Mesodermal cell (in vitro differentiated cells): ENCODE results near the gene ITPRIP. TPM values are rescaled to one million over a fixed set of nuclear protein-coding genes. Genes with fewer than 3 reads are reported as not detected.

Source experiments
- H3K27ac ChIP-seq: 2 replicates; pipeline ENCODE4 v1.7.0; 2013; ENCODE audit warnings: mild to moderate bottlenecking, low read depth, low read length, moderate library complexity; ENCODE audit not compliant: severe bottlenecking
- H3K36me3 ChIP-seq: 2 replicates; pipeline ENCODE4 v1.7.1; 2013; ENCODE audit warnings: mild to moderate bottlenecking, low read length, moderate library complexity; ENCODE audit not compliant: control insufficient read depth, insufficient read depth
- H3K4me1 ChIP-seq: one replicate; pipeline ENCODE4 v1.7.1; 2013; ENCODE audit warnings: mild to moderate bottlenecking, low read length; ENCODE audit not compliant: insufficient read depth, control insufficient read depth, poor library complexity, severe bottlenecking
- H3K4me3 ChIP-seq: 2 replicates; pipeline ENCODE4 v1.7.0; 2013; ENCODE audit warnings: low read length, control low read depth, mild to moderate bottlenecking; ENCODE audit not compliant: insufficient read depth, poor library complexity, severe bottlenecking; ENCODE audit errors: extremely low read depth
- H3K9me3 ChIP-seq: 2 replicates; pipeline ENCODE4 v1.7.1; 2013; ENCODE audit warnings: mild to moderate bottlenecking, low read length, moderate library complexity; ENCODE audit not compliant: control insufficient read depth
- WGBS, 2 experiments: methylation state at CpG; one replicate each; pipeline ENCODE4 v1.1.5; 2013; ENCODE audit warnings: missing lambda C conversion rate in 2 of 2; ENCODE audit not compliant: insufficient coverage in 2 of 2; 5-methylcytosine and 5-hydroxymethylcytosine counted together
- polyA plus RNA-seq, 2 experiments: library from polyadenylated mRNA; stranded (reverse); fragments of 50-300 nt; gene quantifications; one replicate each; pipeline ENCODE4 v1.2.3, GENCODE V29; 2013

Gene ITPRIP, protein sequence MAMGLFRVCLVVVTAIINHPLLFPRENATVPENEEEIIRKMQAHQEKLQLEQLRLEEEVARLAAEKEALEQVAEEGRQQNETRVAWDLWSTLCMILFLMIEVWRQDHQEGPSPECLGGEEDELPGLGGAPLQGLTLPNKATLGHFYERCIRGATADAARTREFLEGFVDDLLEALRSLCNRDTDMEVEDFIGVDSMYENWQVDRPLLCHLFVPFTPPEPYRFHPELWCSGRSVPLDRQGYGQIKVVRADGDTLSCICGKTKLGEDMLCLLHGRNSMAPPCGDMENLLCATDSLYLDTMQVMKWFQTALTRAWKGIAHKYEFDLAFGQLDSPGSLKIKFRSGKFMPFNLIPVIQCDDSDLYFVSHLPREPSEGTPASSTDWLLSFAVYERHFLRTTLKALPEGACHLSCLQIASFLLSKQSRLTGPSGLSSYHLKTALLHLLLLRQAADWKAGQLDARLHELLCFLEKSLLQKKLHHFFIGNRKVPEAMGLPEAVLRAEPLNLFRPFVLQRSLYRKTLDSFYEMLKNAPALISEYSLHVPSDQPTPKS
- polyA plus RNA-seq (2013, experiment 1 of 2): 20.3 TPM
- 18.3 TPM for polyA plus RNA-seq (2013, experiment 2 of 2)

GRCh38 chr10:104337985-104338735, at the start of gene ITPRIP:
Gene ITPRIP (minus strand): TSS chr10:104338465. CDS start chr10:104316051, 22,414 bp downstream.
- no peaks in the 10 kb centered on the region for H3K9me3 ChIP-seq
- 0 to 1% methylated on average over 43 to 63 of the region's 70 CpGs for WGBS, 2 experiments
- H3K4me1 ChIP-seq: peaks cover 33% of the 10 kb centered on the region
- H3K4me3 ChIP-seq: peak within 1 kb of the TSS; percentile 83
- peaks cover 11% of the 10 kb centered on the region for H3K36me3 ChIP-seq
- H3K27ac ChIP-seq: peak within 1 kb of the TSS; percentile 94

DNA sequence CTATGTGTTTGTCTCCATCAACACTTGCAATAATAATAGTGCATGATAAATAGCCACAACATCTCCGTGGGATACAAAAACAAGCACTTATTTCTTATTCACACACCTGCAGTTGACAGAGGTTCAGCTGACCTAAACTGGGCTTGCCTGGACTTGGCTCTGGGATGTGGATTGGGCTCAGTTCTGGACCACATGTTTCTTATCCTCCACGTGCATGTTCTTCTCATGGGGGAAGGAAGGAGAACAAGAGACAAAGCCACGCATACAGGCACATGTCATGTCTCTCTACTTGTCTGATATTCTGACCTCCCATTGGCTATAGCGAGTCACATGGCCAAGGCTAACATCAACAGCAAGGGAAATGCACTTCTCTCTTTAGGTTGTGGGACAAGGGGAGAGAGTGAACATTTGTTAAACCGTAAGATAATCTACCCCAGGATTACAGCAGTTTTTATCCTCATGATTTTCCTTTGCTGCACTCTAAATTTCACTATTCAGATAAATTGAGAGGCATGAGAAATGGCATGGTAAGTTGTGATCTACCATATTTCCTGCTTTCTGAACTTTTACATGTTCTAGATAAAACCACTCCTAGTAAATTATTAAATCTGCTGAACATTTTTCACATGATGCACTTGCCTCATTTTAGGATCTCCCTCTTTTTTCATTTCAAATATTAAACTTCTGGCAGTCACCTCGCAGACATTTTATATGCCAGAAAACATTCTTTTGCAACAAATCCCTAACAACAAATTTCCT, 49.0 kb upstream of the ITPRIP start:
- Histone ChIP-seq H3K4me3 (no peak overlapping the region), H3K36me3 (no peaks in the 10 kb centered on the region), H3K27ac (no peak overlapping the region), H3K9me3 (no peaks in the 10 kb centered on the region), H3K4me1 (peaks cover 10% of the 10 kb centered on the region)
- WGBS, 2 experiments: 73 to 95% methylated on average over 2 to 4 of the region's 6 CpGs

GRCh38 chr10:104380336-104380735, 42.1 kb upstream of the ITPRIP start:
- H3K4me1 ChIP-seq: peaks cover 4% of the 10 kb centered on the region
- no peaks in the 10 kb centered on the region for H3K9me3 ChIP-seq
- H3K27ac ChIP-seq: no peak overlapping the region
- H3K4me3 ChIP-seq: no peak overlapping the region
- WGBS, 2 experiments: 91 to 100% methylated on average over 1 to 3 of the region's 4 CpGs
- H3K36me3 ChIP-seq: no peaks in the 10 kb centered on the region

GRCh38 chr10:104376784-104377300, 38.6 kb upstream of the ITPRIP start:
- Histone ChIP-seq H3K4me3 (no peak overlapping the region), H3K36me3 (no peaks in the 10 kb centered on the region), H3K27ac (no peak overlapping the region), H3K9me3 (no peaks in the 10 kb centered on the region), H3K4me1 (no peaks in the 10 kb centered on the region)
- 40 to 90% methylated on average over 1 to 2 of the region's 4 CpGs for WGBS, 2 experiments

DNA sequence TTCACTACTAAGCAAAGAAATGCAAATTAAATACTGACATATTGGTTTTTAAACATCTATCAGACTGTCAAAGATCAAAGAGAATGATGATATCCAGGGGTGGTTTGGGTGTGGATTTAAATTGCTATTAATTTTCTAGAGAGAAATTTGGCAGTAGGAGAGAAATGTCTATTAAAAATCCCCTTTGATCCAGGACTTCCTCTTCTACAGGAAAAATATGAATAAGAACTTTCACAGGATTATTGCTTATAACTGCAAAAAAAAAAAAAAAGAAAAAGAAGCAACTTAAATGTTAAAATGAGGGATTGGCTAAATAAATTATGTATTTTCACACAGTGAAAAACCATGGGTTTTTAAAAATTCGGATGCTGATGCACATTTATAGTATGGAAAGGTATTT, 36.3 kb upstream of the ITPRIP start:
- H3K36me3 ChIP-seq: no peaks in the 10 kb centered on the region
- no CpG with 5 or more reads among the region's 1 CpG for WGBS, 2 experiments
- H3K27ac ChIP-seq: no peak overlapping the region
- H3K4me3 ChIP-seq: no peak overlapping the region
- no peaks in the 10 kb centered on the region for H3K4me1 ChIP-seq
- peaks cover 11% of the 10 kb centered on the region for H3K9me3 ChIP-seq

GRCh38 chr10:104371753-104372152, 33.5 kb upstream of the ITPRIP start:
- Histone ChIP-seq H3K4me3 (no peak overlapping the region), H3K36me3 (no peaks in the 10 kb centered on the region), H3K9me3 (peaks cover 11% of the 10 kb centered on the region), H3K4me1 (no peaks in the 10 kb centered on the region), H3K27ac (no peak overlapping the region)
- WGBS, 2 experiments: 89 to 97% methylated on average over 5 of the region's 6 CpGs

GRCh38 chr10:104368381-104368780, 30.1 kb upstream of the ITPRIP start:
- no peak overlapping the region for H3K4me3 ChIP-seq
- H3K4me1 ChIP-seq: no peaks in the 10 kb centered on the region
- 72 to 84% methylated on average over 2 of the region's 2 CpGs for WGBS, 2 experiments
- no peak overlapping the region for H3K27ac ChIP-seq
- H3K36me3 ChIP-seq: no peaks in the 10 kb centered on the region
- H3K9me3 ChIP-seq: peaks cover 11% of the 10 kb centered on the region

DNA sequence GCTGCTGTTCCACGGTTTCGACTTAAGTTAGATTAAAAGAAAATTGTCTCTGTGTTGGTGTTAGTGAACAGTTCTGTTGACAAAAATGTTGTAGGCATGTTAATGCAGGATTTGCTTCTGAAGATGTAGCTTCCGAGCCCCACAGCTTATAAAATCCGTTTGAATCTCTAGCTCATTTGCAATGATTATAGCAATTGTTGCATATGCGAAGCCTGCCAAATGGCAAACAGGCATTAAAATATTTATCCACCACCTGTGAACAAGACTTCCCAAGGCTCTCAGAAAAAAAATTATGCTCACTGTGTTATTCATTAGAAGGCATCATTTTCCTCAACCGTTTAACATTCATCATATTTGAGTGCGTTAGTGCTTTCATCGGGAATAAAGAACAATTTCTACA, 29.6 kb upstream of the ITPRIP start:
- 70 to 95% methylated on average over 3 to 6 of the region's 8 CpGs for WGBS, 2 experiments

GRCh38 chr10:104359811-104360210, 21.5 kb upstream of the ITPRIP start:
- H3K36me3 ChIP-seq: no peaks in the 10 kb centered on the region
- no peak overlapping the region for H3K4me3 ChIP-seq
- H3K9me3 ChIP-seq: no peaks in the 10 kb centered on the region
- no peaks in the 10 kb centered on the region for H3K4me1 ChIP-seq
- H3K27ac ChIP-seq: no peak overlapping the region
- WGBS, 2 experiments: no CpG with 5 or more reads among the region's 2 CpGs

More for the DNA sequence above, 29.6 kb upstream of the ITPRIP start:
- Histone ChIP-seq H3K4me3 (no peak overlapping the region), H3K36me3 (no peaks in the 10 kb centered on the region), H3K9me3 (peaks cover 11% of the 10 kb centered on the region), H3K27ac (no peak overlapping the region), H3K4me1 (no peaks in the 10 kb centered on the region)
